Measurements from ENCODE around the gene SCYGR3.

- no peak for TF ChIP-seq CTCF (IDR thresholded peaks at IDR 0.05; ENCODE audit: insufficient read depth, low read length, poor library complexity, severe bottlenecking)
- no peak for TF ChIP-seq EZH2phosphoT487 (conservative IDR thresholded peaks at IDR 0.05; ENCODE audit: low read length)
These were observed 38.8 kb upstream of the SCYGR3 start for GRCh38 chr2:227653419-227653818.

Measured in SU-DHL-6 (cell line).